Activated CD4-positive, CD25-positive, alpha-beta regulatory T cell treated with anti-CD3 and anti-CD28 coated beads, Interleukin-2, amount 50 U/mL, for 16 hours (primary cell): ENCODE data around the gene CARD10.
"Not testable (repeated sequence)": the region's sequence is repeated elsewhere in the genome, so short reads cannot be mapped to it uniquely, and the experiment has no call there.

Experiments used
- DNase-seq: peaks from one replicate; pipeline ENCODE4 v3.0.0-alpha.2; 2020; ENCODE audit warnings: low read depth, low spot score

CARD10 gene

DNA sequence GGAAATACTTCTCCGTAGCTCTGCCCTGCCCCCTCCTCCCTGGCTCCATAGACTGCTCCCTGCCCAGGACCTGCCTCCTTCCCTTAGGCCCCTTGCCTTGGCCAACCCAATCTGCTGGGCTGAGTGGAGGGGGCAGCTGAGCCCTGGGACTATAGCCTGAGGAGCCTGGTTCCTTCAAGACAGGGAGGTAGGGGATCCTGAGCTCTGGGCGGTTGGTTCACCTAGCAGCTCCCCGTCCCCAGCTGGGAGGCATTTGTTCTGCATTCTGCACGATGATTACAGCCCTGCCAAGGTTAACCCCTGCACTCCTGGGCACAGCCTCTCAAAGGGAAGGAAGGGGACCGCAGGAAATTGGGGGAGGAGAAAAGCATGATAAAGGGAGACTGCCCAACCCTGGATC, 37.5 kb upstream of the CARD10 start:
- DNase-seq, result no peak

- DNase-seq, result no peak
Measured at GRCh38 chr22:37555029-37555428, 35.8 kb upstream of the CARD10 start.

- DNase-seq, result no peak
Measured at GRCh38 chr22:37553725-37554124, 34.5 kb upstream of the CARD10 start.

- DNase-seq, result no peak
Measured at GRCh38 chr22:37552524-37553163, 33.4 kb upstream of the CARD10 start.

GRCh38 chr22:37551981-37552380, 32.8 kb upstream of the CARD10 start:
- no peak for DNase-seq

- DNase-seq, result not testable (repeated sequence)
Measured at GRCh38 chr22:37550921-37551320, 31.7 kb upstream of the CARD10 start.

DNA sequence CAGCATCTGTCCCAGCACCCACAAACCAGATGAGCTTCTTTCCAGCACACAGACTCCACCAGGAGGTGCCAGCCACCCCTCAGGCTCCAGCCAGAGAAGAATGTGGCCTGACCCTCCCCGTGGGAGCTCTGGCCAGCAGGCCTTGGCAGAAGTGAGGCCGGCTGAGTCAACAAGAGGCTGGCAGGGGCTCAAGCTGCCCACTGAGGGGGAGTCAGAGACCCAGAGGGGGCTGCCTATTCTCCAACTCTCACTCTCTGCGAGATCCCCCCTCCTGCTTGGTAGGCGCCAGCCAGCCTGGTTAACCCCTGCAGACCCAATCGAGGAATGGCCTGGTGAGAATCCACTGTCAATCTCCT, 30.5 kb upstream of the CARD10 start:
- no peak for DNase-seq

GRCh38 chr22:37547251-37547741, 28.1 kb upstream of the CARD10 start:
- no peak for DNase-seq

DNA sequence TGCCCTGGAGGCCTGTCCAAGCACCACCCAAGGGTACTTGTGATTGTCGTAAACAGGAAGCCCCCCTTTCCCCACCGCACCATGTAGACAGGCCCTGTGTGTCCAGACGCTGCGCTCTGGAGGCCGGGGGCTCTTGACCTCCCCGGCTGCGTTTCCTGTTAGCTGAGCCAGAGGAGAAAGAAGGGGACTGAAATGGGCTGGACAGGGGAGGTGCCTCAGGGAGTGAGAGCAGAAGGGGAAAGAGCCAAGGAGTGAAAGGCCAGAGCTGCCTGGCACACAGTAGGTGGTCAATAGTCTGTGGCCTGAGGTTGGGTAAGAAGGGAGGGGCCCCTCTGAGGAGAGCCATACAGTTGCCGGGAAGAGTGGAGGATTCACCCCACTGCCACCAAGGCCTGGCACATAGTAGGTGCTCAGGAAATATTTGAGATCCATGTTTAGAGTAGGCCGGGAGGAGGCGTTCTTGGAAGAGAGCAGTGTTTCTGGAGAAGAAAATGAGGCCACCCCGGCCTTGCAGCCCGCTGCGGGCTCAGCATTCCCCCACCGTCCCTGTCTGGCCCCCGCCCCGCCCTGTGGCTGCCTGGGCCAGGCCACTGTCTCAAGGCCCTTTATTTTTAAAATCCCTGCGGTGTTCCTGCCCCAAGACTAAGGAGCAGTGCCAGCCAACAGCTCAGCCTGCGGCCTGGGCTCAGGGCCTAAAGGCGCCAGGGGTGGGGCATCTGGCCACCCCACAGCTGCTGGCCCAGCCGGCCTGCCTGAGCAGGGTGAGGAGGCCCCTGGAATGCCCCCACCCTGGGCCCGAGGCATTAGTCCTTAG, 27.4 kb upstream of the CARD10 start:
- no peak for DNase-seq

DNA sequence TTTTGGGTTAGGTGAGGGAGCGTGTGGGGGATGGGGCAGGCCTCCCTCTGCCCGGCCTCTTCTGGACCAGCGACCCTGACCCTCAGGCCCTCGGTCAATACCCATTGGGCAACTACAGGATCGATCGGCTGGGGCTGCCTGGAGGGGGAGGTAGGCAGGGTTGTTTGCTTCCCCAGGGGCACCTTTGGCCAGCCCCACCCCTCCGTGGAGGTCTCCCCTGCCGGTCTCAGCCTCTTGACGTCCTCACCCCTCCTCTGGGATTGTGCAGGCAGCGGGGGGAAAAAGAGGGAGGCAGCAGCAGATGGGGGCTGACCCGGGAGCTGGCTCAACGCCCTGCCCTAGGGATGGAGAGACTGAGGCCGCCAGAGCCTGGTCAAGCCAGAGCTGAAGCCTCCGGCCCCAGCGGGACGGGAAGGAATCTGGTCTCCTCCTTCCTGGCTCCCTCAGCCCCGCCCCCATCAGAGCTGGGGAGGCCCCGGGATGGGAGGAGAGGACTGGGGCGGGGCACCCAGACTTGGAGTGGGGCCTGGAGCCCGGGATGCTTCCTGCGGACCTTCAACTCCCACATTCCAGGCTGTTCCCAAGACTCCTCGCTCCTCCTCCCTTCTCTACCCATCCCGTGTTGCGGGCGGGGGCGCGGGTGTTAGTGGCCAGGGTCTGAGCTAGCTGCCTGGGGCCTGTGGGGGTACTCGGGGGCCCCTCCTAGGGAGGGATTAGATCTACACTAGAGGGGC, 26.7 kb upstream of the CARD10 start:
- DNase-seq, result no peak

DNA sequence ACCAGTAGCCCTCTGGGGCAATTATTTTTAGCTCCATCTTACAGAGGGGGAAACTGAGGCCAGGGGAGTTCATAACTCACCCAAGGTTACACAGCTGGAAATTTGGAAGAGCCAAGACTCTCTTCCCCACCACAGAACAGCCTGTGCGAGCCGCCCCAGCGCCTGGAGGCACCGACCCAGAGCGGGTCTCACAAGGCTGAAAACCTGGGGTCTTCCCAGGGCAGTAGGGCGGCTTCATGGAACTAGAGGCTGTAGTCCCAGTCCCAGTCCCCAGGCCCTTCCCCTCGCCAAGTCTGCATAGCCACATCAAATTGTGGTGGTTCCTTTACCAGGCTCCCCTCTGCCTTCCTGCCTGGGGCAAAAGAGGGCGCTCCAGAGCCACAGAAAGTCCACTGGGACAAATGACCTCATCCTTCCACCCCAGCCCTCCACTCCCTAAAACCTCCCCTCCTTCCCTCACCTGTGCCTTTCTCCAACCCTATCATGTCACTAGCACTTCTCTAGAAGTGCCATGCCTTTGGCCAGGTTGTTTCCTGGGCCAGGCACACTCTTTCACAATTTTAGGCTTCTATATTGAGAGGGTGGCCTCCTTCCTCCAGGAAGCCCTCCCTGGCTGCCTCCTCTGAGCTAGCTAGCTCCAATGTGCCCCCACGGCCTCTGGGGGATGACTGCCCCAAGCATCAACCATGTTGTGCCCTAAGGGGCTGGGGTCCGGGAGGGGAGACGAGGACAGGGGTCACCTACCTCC, 25.9 kb upstream of the CARD10 start:
- DNase-seq, result no peak

DNA sequence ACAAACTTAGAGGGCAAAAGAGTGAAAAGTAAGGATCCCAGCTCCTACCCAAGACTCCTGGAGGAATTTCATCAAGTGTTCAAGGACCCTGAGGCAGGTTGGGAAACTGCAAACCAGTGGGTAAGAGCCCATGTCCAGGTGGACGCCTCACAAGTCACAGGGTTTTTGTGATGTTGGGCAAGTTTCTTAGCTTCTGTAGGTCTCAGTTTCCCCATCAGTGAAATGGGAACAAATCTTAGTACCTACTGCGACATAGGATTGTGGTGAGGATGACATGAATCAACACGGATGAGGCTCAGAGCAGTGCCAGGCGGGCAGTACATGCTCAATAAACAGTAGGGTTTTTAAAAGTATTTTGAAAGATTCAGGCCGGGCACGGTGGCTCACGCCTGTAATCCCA, 23.7 kb upstream of the CARD10 start:
- DNase-seq, result no peak

- DNase-seq, result not testable (repeated sequence)
Measured at GRCh38 chr22:37542416-37542815, 23.2 kb upstream of the CARD10 start.

DNA sequence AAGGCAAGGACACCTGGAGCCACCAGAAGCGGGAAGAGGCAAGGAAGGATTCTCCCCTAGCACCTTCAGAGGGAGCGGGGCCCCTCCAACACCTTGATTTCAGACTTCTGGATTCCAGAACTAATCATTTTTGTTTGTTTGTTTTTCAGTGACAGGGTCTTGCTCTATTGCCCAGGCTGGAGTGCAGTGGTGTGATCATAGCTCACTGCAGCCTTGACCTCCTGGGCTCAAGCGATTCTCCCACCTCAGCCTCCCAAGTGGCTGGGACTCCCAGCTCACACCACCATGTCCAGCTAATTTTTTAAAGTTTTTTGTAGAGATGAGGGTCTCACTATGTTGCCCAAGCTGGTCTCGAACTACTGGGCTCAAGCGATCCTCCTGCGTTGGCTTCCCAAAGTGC, 20.6 kb upstream of the CARD10 start:
- DNase-seq, result not testable (repeated sequence)

DNA sequence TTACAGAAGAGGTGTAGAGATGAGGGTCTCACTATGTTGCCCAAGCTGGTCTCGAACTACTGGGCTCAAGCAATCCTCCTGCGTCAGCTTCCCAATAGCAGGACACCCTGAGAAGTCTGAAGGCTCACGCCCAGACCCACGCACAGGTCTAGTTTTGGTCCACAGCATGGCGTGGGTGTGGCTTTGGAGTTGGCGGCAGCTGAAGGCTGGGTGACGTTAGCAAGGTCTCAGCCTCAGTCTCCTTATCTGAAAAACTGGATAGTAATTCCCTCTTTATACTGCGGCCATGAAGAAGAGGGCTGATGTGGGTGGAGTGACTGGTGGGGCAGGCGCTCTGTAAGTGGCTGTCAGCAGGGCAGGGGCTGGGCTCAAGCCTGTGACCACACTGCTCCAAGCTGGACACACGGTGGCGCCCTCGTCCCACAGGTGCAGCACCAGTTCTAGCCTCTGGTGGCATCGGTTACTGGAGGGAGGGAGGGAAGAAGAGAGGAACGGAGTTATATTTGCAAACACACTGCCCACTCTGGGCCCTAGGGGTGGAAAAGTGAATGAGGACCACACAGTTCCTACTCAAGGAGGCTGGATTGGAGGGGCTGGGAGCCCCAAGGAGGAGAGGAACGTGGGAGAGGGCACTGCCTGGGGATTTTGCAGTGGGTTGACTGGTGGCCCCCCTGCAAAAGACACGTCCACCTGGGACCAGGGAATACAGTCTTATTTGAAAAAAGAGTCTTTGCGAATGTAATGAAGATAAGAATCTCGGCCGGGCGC, 19.6 kb upstream of the CARD10 start:
- DNase-seq, result peak; percentile 74

DNA sequence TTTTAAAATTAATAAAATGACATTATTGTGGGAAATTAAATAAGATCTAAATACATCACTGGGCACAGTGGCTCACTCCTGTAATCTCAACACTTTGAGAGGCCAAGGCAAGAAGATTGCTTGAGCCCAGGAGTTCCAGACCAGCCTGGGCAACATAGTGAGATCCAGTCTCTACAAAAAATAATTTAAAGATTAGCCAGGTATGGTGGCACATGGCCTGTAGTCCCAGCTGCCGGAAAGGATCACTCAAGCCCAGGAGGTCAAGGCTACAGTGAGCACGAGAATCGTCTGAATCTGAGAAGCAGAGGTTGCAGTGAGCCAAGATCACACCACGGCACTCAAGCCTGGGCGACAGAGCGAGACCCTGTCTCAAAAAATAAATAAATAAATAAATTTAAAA, 15.9 kb upstream of the CARD10 start:
- no peak for DNase-seq

- no peak for DNase-seq
Measured at GRCh38 chr22:37534445-37534844, 15.2 kb upstream of the CARD10 start.

GRCh38 chr22:37533995-37534394, 14.8 kb upstream of the CARD10 start:
- DNase-seq, result no peak

DNA sequence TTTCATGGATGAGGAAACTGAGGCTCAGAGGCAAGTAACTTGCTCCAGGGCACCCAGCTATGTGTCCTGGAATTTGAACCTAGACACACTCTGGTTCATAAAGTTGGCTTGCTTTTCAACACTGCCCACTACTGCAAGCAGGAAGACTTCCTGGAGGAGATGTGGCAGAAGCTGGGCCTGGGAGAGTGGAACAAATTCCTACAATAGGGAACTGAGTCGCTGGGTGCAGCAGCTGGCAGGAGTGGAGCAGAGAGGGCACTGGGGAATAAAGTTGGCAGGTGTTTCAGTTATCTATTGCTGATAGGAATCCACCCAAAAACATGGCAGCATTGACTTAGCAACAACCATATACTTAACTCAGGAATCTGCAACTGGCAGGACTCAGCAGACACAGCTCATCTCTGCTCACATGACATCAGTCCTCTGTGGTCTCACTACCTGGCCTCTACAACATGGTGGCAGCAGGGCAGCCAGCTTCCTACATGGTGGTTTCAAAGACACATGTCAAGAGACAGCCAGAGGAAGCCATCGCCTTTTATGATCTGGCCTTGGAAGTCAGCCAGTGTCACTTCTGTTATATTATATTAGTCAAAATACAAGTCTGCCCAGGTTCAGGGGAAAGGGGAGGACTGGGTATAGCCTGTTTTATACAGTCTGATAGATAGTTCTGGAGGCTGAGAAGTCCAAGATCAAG, 10.6 kb upstream of the CARD10 start:
- no peak for DNase-seq

DNA sequence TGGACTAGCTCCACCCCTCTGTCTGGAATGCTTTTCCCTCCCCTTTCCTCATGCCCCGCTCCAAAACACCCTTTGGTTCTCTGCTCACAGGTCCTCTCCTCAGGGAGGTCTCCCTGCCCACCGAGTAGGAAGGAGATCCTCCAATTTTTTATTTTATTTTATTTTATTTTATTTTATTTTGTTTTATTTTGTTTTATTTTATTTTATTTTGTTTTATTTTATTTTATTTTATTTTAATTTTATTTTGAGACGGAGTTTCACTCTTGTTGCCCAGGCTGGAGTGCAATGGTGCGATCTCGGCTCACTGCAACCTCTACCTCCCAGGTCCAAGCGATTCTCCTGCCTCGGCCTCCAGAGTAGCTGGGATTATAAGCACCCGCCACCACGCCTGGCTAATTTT, 8.7 kb upstream of the CARD10 start:
- not testable (repeated sequence) for DNase-seq
